Fibroblast of skin of left biceps (primary cell): ENCODE data around the gene KAZN.

ENCODE experiments used
- DNase-seq, 2 experiments: peaks; one replicate each; pipeline ENCODE4 v3.0.0-alpha.2; 2013; ENCODE audit warnings: low read depth in 2 of 2

KAZN gene

GRCh38 chr1:14713077-14713476 lies 114.6 kb downstream of the KAZN start:
- no peak for DNase-seq

GRCh38 chr1:14715266-14715665 lies 116.8 kb downstream of the KAZN start:
- no peak for DNase-seq

GRCh38 chr1:14715802-14716201 lies 117.3 kb downstream of the KAZN start:
- no peak for DNase-seq

- DNase-seq = no peak
Observed at GRCh38 chr1:14716474-14716873, 118.0 kb downstream of the KAZN start.

- DNase-seq = no peak
Observed at GRCh38 chr1:14718476-14718875, 120.0 kb downstream of the KAZN start.

GRCh38 chr1:14723401-14723800 lies 124.9 kb downstream of the KAZN start:
- no peak for DNase-seq

- no peak for DNase-seq
Observed at GRCh38 chr1:14724246-14724645, 125.8 kb downstream of the KAZN start.

GRCh38 chr1:14724678-14725077 lies 126.2 kb downstream of the KAZN start:
- DNase-seq = no peak

- no peak for DNase-seq
Observed at GRCh38 chr1:14725238-14725637, 126.8 kb downstream of the KAZN start.

- DNase-seq = no peak
Observed at GRCh38 chr1:14725695-14726094, 127.2 kb downstream of the KAZN start.

- DNase-seq = no peak
Observed at GRCh38 chr1:14726606-14727005, 128.1 kb downstream of the KAZN start.

- no peak for DNase-seq
Observed at GRCh38 chr1:14728516-14728915, 130.0 kb downstream of the KAZN start.

- DNase-seq = no peak
Observed at GRCh38 chr1:14732728-14733047, 134.2 kb downstream of the KAZN start.

GRCh38 chr1:14733048-14733778 lies 134.7 kb downstream of the KAZN start:
- DNase-seq = no peak

GRCh38 chr1:14733779-14734140 lies 135.3 kb downstream of the KAZN start:
- DNase-seq = no peak

GRCh38 chr1:14735841-14736240 lies 137.4 kb downstream of the KAZN start:
- no peak for DNase-seq

GRCh38 chr1:14737561-14738094 lies 139.1 kb downstream of the KAZN start:
- no peak for DNase-seq

GRCh38 chr1:14738235-14738634 lies 139.8 kb downstream of the KAZN start:
- no peak for DNase-seq

- DNase-seq = no peak
Observed at GRCh38 chr1:14738647-14739046, 140.2 kb downstream of the KAZN start.

GRCh38 chr1:14739082-14739832 lies 140.8 kb downstream of the KAZN start:
- no peak for DNase-seq

GRCh38 chr1:14740016-14740415 lies 141.5 kb downstream of the KAZN start:
- no peak for DNase-seq

GRCh38 chr1:14741082-14741481 lies 142.6 kb downstream of the KAZN start:
- no peak for DNase-seq

- DNase-seq = no peak
Observed at GRCh38 chr1:14741532-14741931, 143.0 kb downstream of the KAZN start.
